Glomerular endothelial cell (primary cell): ENCODE measurements around the gene TATDN3. TPM values are rescaled to one million over a fixed set of nuclear protein-coding genes. Genes with fewer than 3 reads are reported as not detected.
"Not testable (repeated sequence)": the region's sequence is repeated elsewhere in the genome, so short reads cannot be mapped to it uniquely, and the experiment has no call there.

Source experiments
- DNase-seq: peaks from one replicate; pipeline ENCODE4 v3.0.0-alpha.2; 2011; ENCODE audit warnings: low read depth, low spot score; ENCODE audit errors: extremely low read depth
- total RNA-seq: library from RNA; depleted of rRNA; stranded (reverse); fragments of >200 nt; gene quantifications from 2 replicates; pipeline ENCODE4 v1.2.3, GENCODE V29; 2015

The TATDN3 gene
- total RNA-seq, 1 donor from 2014 or later, result 9.5 TPM

GRCh38 chr1:212774584-212774983 is 17.1 kb upstream of the TATDN3 start:
- no peak for DNase-seq

- no peak for DNase-seq
These were observed 16.5 kb upstream of the TATDN3 start for GRCh38 chr1:212775241-212775640.

GRCh38 chr1:212777151-212777550 is 14.5 kb upstream of the TATDN3 start:
- no peak for DNase-seq

- not testable (repeated sequence) for DNase-seq
These were observed 12.6 kb upstream of the TATDN3 start for GRCh38 chr1:212779086-212779485.

GRCh38 chr1:212780759-212781158 is 10.9 kb upstream of the TATDN3 start:
- no peak for DNase-seq

- DNase-seq, result no peak
These were observed 10.5 kb upstream of the TATDN3 start for GRCh38 chr1:212781225-212781624.

- DNase-seq, result no peak
These were observed 9.1 kb upstream of the TATDN3 start for GRCh38 chr1:212782422-212783154.

GRCh38 chr1:212783976-212784375 is 7.7 kb upstream of the TATDN3 start:
- no peak for DNase-seq

GRCh38 chr1:212785871-212786270 is 5.8 kb upstream of the TATDN3 start:
- no peak for DNase-seq

GRCh38 chr1:212791261-212791675 is 426 bp upstream of the TATDN3 start:
- DNase-seq, result no peak

- no peak for DNase-seq
These were observed 758 bp downstream of the TATDN3 start for GRCh38 chr1:212792396-212792908.

GRCh38 chr1:212794561-212795014 is 2.9 kb downstream of the TATDN3 start:
- no peak for DNase-seq

- DNase-seq, result no peak
These were observed 6.0 kb downstream of the TATDN3 start for GRCh38 chr1:212797681-212798080.

GRCh38 chr1:212805767-212806166 is 14.1 kb downstream of the TATDN3 start:
- no peak for DNase-seq

GRCh38 chr1:212814537-212815334 is 23.0 kb downstream of the TATDN3 start:
- DNase-seq, result no peak

- DNase-seq, result no peak
These were observed 25.0 kb downstream of the TATDN3 start for GRCh38 chr1:212816567-212817278.

- no peak for DNase-seq
These were observed 28.0 kb downstream of the TATDN3 start for GRCh38 chr1:212819726-212820125.

GRCh38 chr1:212820969-212821368 is 29.3 kb downstream of the TATDN3 start:
- DNase-seq, result no peak

- no peak for DNase-seq
These were observed 31.3 kb downstream of the TATDN3 start for GRCh38 chr1:212822956-212823355.

- DNase-seq, result no peak
These were observed 32.5 kb downstream of the TATDN3 start for GRCh38 chr1:212824201-212824600.

GRCh38 chr1:212825798-212826452 is 34.2 kb downstream of the TATDN3 start:
- no peak for DNase-seq
